ENCODE measurements around the gene LINC01488.

Gene LINC01488

GRCh38 chr11:69463181-69463994 lies 18.1 kb upstream of the LINC01488 start:
- in situ Hi-C loops (cut with HindIII; ENCODE audit: low sequenced_read_pairs) = no loop called here

- in situ Hi-C loops (cut with HindIII; ENCODE audit: low sequenced_read_pairs) = no loop called here
Measured at GRCh38 chr11:69463995-69464960, 17.2 kb upstream of the LINC01488 start.

GRCh38 chr11:69465236-69466000 lies 16.0 kb upstream of the LINC01488 start:
- in situ Hi-C loops (cut with HindIII; ENCODE audit: low sequenced_read_pairs) = no loop called here

GRCh38 chr11:69466039-69466438 lies 15.4 kb upstream of the LINC01488 start:
- in situ Hi-C loops (cut with HindIII; ENCODE audit: low sequenced_read_pairs) = no loop called here

GRCh38 chr11:69467196-69467595 lies 14.3 kb upstream of the LINC01488 start:
- in situ Hi-C loops (cut with HindIII; ENCODE audit: low sequenced_read_pairs) = no loop called here

- in situ Hi-C loops (cut with HindIII; ENCODE audit: low sequenced_read_pairs) = no loop called here
Measured at GRCh38 chr11:69467646-69468045, 13.8 kb upstream of the LINC01488 start.

GRCh38 chr11:69468221-69468620 lies 13.2 kb upstream of the LINC01488 start:
- in situ Hi-C loops (cut with HindIII; ENCODE audit: low sequenced_read_pairs) = no loop called here

- in situ Hi-C loops (cut with HindIII; ENCODE audit: low sequenced_read_pairs) = no loop called here
Measured at GRCh38 chr11:69468911-69469885, 12.3 kb upstream of the LINC01488 start.

GRCh38 chr11:69470301-69470700 lies 11.2 kb upstream of the LINC01488 start:
- in situ Hi-C loops (cut with HindIII; ENCODE audit: low sequenced_read_pairs) = no loop called here

- in situ Hi-C loops (cut with HindIII; ENCODE audit: low sequenced_read_pairs) = no loop called here
Measured at GRCh38 chr11:69470793-69471728, 10.4 kb upstream of the LINC01488 start.

- in situ Hi-C loops (cut with HindIII; ENCODE audit: low sequenced_read_pairs) = no loop called here
Measured at GRCh38 chr11:69471729-69472540, 9.5 kb upstream of the LINC01488 start.

- in situ Hi-C loops (cut with HindIII; ENCODE audit: low sequenced_read_pairs) = no loop called here
Measured at GRCh38 chr11:69472541-69473275, 8.8 kb upstream of the LINC01488 start.

GRCh38 chr11:69473276-69473845 lies 8.1 kb upstream of the LINC01488 start:
- in situ Hi-C loops (cut with HindIII; ENCODE audit: low sequenced_read_pairs) = no loop called here

GRCh38 chr11:69474736-69475135 lies 6.7 kb upstream of the LINC01488 start:
- in situ Hi-C loops (cut with HindIII; ENCODE audit: low sequenced_read_pairs) = no loop called here

- in situ Hi-C loops (cut with HindIII; ENCODE audit: low sequenced_read_pairs) = no loop called here
Measured at GRCh38 chr11:69475141-69475865, 6.2 kb upstream of the LINC01488 start.

- in situ Hi-C loops (cut with HindIII; ENCODE audit: low sequenced_read_pairs) = no loop called here
Measured at GRCh38 chr11:69475866-69476471, 5.5 kb upstream of the LINC01488 start.
